ENCODE measurements around the gene ZC3H4.

GRCh38 chr19:47111006-47111621 is 2.5 kb downstream of the ZC3H4 start:
- no peak for TF ChIP-seq CTCF (IDR thresholded peaks at IDR 0.05)
- no peak for TF ChIP-seq POLR2A (IDR thresholded peaks at IDR 0.05)
- no peak for TF ChIP-seq POLR2AphosphoS5 (IDR thresholded peaks at IDR 0.05)

All from gastroesophageal sphincter (tissue), 3 donors.